Neutrophil (primary cell): ENCODE measurements around the gene HSF4.

Experiments used
- H3K27ac ChIP-seq: fragments of 200-600 bp; sonication (generic); 2 replicates; pipeline ENCODE4 v1.5.1; 2016; ENCODE audit warnings: mild to moderate bottlenecking, moderate library complexity
- H3K27me3 ChIP-seq: fragments of 200-600 bp; sonication (generic); 2 replicates; pipeline ENCODE4 v1.6.0; 2016; ENCODE audit warnings: mild to moderate bottlenecking
- H3K36me3 ChIP-seq: fragments of 200-600 bp; sonication (generic); 2 replicates; pipeline ENCODE4 v1.5.1; 2017
- H3K4me1 ChIP-seq, 2 experiments: fragments of 200-600 bp in 1 of 2; sonication (generic) in 1 of 2; 1 replicate in 1 of 2; 2 replicates in 1 of 2; pipeline versions ENCODE4 v1.5.1 to v1.6.1; 2013 to 2016; ENCODE audit warnings: low read depth in 1 of 2, low read length in 1 of 2, mild to moderate bottlenecking in 1 of 2, moderate library complexity in 1 of 2; ENCODE audit not compliant: control insufficient read depth in 1 of 2, insufficient read depth in 1 of 2
- H3K4me3 ChIP-seq, 2 experiments: fragments of 200-600 bp in 1 of 2; sonication (generic) in 1 of 2; 1 replicate in 1 of 2; 2 replicates in 1 of 2; pipeline ENCODE4 v1.5.1; 2013 to 2016; ENCODE audit warnings: low read depth in 1 of 2, low read length in 1 of 2, mild to moderate bottlenecking in 1 of 2, moderate library complexity in 1 of 2
- H3K9me3 ChIP-seq: fragments of 200-600 bp; sonication (generic); 2 replicates; pipeline ENCODE4 v1.5.1; 2016
- TF ChIP-seq, protein P1 (sequence below): fragments of 200-600 bp; sonication (generic); IDR thresholded peaks from 2 replicates; pipeline ENCODE4 v1.5.1; 2016; ENCODE audit warnings: antibody characterized with exemption

Gene HSF4, protein sequence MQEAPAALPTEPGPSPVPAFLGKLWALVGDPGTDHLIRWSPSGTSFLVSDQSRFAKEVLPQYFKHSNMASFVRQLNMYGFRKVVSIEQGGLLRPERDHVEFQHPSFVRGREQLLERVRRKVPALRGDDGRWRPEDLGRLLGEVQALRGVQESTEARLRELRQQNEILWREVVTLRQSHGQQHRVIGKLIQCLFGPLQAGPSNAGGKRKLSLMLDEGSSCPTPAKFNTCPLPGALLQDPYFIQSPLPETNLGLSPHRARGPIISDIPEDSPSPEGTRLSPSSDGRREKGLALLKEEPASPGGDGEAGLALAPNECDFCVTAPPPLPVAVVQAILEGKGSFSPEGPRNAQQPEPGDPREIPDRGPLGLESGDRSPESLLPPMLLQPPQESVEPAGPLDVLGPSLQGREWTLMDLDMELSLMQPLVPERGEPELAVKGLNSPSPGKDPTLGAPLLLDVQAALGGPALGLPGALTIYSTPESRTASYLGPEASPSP

DNA sequence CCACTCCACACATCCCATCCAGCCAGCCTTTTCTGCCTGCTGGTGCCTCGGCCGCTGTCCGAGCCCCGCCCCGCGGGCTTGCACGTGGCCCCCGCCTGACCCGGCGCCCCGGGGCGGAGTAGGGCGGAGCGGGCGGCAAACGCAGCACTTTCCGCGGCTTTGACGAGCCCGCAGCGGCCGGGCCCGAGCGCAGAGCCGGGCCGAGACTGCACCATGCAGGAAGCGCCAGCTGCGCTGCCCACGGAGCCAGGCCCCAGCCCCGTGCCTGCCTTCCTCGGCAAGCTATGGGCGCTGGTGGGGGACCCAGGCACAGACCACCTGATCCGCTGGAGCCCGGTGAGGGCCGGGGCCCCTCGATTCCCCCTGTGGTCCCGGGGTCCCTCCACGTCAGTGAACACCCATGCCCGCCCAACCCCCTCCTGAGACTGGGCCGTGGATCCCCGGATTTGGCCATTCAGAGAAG lies at the start of gene HSF4:
TSS of gene HSF4 (plus strand) at position 147 of the 463 bp plus-strand sequence. CDS start at position 214, 67 bp downstream.
- H3K4me1 ChIP-seq = peaks cover 39 to 61% of the 10 kb centered on the region in 2 experiments

DNA sequence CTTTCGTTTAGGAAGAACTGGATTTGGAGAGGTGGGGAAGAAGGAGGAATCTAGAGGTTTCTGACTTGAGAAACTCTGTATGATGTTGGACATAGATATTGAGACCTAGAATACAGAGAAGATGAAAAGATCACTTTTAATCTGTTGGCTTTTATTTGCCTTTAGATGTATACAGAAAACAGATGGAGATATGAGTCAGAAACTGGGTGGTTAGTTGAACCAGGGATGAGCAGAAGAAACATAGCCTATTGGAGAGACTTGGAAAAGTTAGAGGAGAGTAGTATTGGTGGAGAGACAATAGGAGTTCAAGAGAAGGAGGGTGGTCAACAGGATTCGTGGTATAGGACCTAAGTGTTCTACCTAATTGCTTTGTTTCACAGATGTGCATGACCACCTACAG lies 49.8 kb upstream of the HSF4 start:
- H3K9me3 ChIP-seq = no peaks in the 10 kb centered on the region
- no peak overlapping the region for H3K27ac ChIP-seq
- peaks cover 2% of the 10 kb centered on the region for H3K36me3 ChIP-seq
- peaks cover 47 to 63% of the 10 kb centered on the region in 2 experiments for H3K4me1 ChIP-seq
- H3K27me3 ChIP-seq = no peaks in the 10 kb centered on the region
- TF ChIP-seq, protein P1, sequence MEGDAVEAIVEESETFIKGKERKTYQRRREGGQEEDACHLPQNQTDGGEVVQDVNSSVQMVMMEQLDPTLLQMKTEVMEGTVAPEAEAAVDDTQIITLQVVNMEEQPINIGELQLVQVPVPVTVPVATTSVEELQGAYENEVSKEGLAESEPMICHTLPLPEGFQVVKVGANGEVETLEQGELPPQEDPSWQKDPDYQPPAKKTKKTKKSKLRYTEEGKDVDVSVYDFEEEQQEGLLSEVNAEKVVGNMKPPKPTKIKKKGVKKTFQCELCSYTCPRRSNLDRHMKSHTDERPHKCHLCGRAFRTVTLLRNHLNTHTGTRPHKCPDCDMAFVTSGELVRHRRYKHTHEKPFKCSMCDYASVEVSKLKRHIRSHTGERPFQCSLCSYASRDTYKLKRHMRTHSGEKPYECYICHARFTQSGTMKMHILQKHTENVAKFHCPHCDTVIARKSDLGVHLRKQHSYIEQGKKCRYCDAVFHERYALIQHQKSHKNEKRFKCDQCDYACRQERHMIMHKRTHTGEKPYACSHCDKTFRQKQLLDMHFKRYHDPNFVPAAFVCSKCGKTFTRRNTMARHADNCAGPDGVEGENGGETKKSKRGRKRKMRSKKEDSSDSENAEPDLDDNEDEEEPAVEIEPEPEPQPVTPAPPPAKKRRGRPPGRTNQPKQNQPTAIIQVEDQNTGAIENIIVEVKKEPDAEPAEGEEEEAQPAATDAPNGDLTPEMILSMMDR = no peak
- no peak overlapping the region for H3K4me3 ChIP-seq

More for the DNA sequence above, at the start of gene HSF4:
- H3K27me3 ChIP-seq = peaks cover 87% of the 10 kb centered on the region
- TF ChIP-seq, protein P1 = no peak
- peak within 1 kb of the TSS in 1 of 2 experiments; percentile 55 for H3K4me3 ChIP-seq
- no peaks in the 10 kb centered on the region for H3K36me3 ChIP-seq
- no peaks in the 10 kb centered on the region for H3K9me3 ChIP-seq
- no peak within 1 kb of the TSS for H3K27ac ChIP-seq

DNA sequence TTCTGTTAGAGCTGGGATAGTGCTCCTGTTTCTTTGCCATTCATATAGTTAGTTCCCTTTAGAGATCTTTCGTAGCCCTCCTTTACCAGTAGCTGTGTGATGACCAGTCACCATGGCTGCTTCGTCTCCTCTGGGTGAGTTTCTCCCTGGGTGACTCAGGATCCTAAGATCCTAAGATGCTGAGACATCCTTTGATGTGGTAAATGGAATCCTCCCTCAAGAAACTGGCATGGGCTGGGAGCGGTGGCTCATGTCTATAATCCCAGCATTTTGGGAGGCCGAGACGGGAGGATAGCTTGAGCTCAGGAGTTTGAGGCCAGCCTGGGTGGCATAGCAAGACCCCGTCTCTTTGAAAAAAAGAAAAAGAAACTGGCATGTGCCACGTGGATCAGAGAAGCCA lies 48.9 kb upstream of the HSF4 start:
- Histone ChIP-seq H3K4me3 (no peak overlapping the region), H3K27me3 (no peaks in the 10 kb centered on the region), H3K4me1 (peaks cover 40 to 56% of the 10 kb centered on the region in 2 experiments), H3K9me3 (no peaks in the 10 kb centered on the region), H3K27ac (peak overlapping the region; percentile 90), H3K36me3 (peaks cover 10% of the 10 kb centered on the region)
- TF ChIP-seq, protein P1 = no peak

DNA sequence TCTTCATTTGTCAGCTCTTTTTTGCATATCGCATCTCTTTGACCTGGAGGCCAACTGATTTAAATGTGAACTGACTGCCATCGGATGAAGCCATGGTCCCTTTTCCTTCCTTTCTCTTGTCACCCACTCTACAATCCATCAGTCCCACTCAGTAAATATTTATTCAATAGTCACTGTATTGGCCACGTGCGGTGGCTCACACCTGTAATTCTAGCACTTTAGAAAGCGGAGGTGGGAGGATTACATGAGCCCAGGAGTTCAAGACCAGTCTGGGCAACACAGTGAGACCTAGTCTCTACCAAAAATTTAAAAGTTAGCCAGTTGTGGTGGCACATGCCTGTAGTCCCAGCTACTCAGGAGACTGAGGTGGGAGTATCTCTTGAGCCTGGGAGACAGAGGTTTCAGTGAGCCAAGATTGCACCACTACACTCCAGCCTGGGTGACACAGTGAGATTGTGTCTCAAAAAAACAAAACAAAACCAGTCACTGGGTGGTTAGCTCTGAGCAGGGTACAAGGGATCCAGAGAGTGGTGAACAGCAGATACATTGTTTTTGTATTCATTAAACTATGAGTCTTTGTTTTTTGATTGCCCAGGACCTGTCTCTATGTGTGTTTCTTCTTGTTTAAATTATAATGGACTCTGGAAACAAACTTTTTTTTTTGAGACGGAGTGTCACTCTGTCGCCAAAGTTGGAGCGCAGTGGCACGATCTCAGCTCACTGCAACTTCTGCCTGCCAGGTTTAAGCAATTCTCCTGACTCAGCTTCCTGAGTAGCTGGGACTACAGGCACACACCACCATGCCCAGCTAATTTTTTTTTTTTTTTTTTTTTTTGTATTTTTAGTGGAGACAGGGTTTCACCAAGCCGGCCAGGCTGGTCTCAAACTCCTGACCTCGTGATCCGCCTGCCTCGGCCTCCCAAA lies 47.9 kb upstream of the HSF4 start:
- peak overlapping the region; percentile 42 to 47 for H3K4me3 ChIP-seq
- H3K27ac ChIP-seq = peak overlapping the region; percentile 90
- TF ChIP-seq, protein P1 = no peak
- H3K4me1 ChIP-seq = peaks cover 30 to 46% of the 10 kb centered on the region in 2 experiments
- H3K9me3 ChIP-seq = no peaks in the 10 kb centered on the region
- no peaks in the 10 kb centered on the region for H3K27me3 ChIP-seq
- H3K36me3 ChIP-seq = peaks cover 15% of the 10 kb centered on the region

DNA sequence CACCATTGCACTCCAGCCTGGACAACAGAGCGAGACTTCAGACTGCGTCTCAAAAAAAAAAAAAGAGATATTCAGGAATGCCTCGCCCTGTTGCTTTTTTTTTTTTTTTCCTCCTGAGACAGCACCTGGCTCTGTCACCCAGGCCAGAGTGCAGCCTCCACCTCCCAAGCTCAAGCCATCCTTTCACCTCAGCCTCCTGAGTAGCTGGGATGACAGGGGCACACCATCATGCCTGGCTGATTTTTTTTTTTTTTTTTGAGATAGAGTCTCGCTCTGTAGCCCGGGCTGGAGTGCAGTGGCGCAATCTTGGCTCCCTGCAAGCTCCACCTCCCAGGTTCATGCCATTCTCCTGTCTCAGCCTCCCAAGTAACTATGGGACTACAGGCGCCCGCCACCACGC lies 46.8 kb upstream of the HSF4 start:
- TF ChIP-seq, protein P1 = no peak
- peak overlapping the region; percentile 90 for H3K27ac ChIP-seq
- H3K27me3 ChIP-seq = no peaks in the 10 kb centered on the region
- H3K9me3 ChIP-seq = no peaks in the 10 kb centered on the region
- peak overlapping the region in 1 of 2 experiments; percentile 42 for H3K4me3 ChIP-seq
- peaks cover 24% of the 10 kb centered on the region for H3K36me3 ChIP-seq
- peaks cover 25 to 36% of the 10 kb centered on the region in 2 experiments for H3K4me1 ChIP-seq
